H1 (cell line): ENCODE data around the gene ZC3H11A. TPM values are rescaled to one million over a fixed set of nuclear protein-coding genes. Genes with fewer than 3 reads are reported as not detected.

Experiments used
- ATF3 ChIP-seq: IDR thresholded peaks from 2 replicates; pipeline ENCODE4 v1.6.1; 2011; ENCODE audit warnings: low read depth, mild to moderate bottlenecking, low read length; ENCODE audit not compliant: insufficient read depth
- CEBPB ChIP-seq: IDR thresholded peaks from 2 replicates; pipeline ENCODE4 v1.6.1; 2012; ENCODE audit warnings: low read depth, low read length
- EGR1 ChIP-seq: IDR thresholded peaks from 2 replicates; pipeline ENCODE4 v1.6.1; 2011; ENCODE audit warnings: low read depth, low read length, borderline replicate concordance
- KDM4A ChIP-seq: IDR thresholded peaks from one replicate; pipeline ENCODE4 v1.7.1; 2012; ENCODE audit warnings: low read depth, mild to moderate bottlenecking, moderate library complexity, low read length, inconsistent platforms; ENCODE audit not compliant: severe bottlenecking
- KDM5A ChIP-seq: fragments of 200-600 bp; IDR thresholded peaks from 2 replicates; pipeline ENCODE4 v1.7.1; 2012; ENCODE audit warnings: mild to moderate bottlenecking, low read length, inconsistent platforms, mixed read lengths
- POLR2AphosphoS5 ChIP-seq: IDR thresholded peaks from 2 replicates; pipeline ENCODE4 v1.6.1; 2011; ENCODE audit warnings: low read depth, low read length
- SAP30 ChIP-seq: fragments of 300-600 bp; sonication (generic); IDR thresholded peaks from 2 replicates; pipeline ENCODE4 v1.7.1; 2012; ENCODE audit warnings: low read length, moderate library complexity, mild to moderate bottlenecking, inconsistent platforms; ENCODE audit not compliant: insufficient read depth, insufficient replicate concordance
- SRF ChIP-seq: IDR thresholded peaks from 2 replicates; pipeline ENCODE4 v1.6.1; 2011; ENCODE audit warnings: mild to moderate bottlenecking, low read depth, low read length, moderate library complexity
- TCF12 ChIP-seq: IDR thresholded peaks from 2 replicates; pipeline ENCODE4 v1.6.1; 2011; ENCODE audit warnings: low read depth, mild to moderate bottlenecking, low read length
- USF2 ChIP-seq: IDR thresholded peaks from 2 replicates; pipeline ENCODE4 v1.6.1; 2011; ENCODE audit warnings: low read length, improper control_type of control experiment
- ZNF274 ChIP-seq: IDR thresholded peaks from 2 replicates; pipeline ENCODE4 v1.7.0; 2012; ENCODE audit warnings: low read length, borderline replicate concordance; ENCODE audit errors: extremely low read depth
- polyA plus RNA-seq, 7 experiments: library from polyadenylated mRNA; depleted of rRNA in 3 of 7; stranded (reverse) in 5 of 7; unstranded in 2 of 7; fragments of >200 nt in 5 of 7; fragments of 200-250 nt in 2 of 7; gene quantifications; 1 replicate in 5 of 7; 2 replicates in 1 of 7; 4 replicates in 1 of 7; pipeline versions ENCODE4 v1.2.1 to v1.2.3, GENCODE V29; 2011 to 2013; ENCODE audit warnings: missing spikeins in 2 of 7, mixed read lengths in 2 of 7
- total RNA-seq: library from RNA; stranded (reverse); fragmentation: NEBNext Ultra II Directional; extraction: Animal tissue kit (Norgen Biotek cat#: 25700); gene quantifications from 2 replicates; pipeline ENCODE4 v1.2.1, GENCODE V29; 2021
- TF ChIP-seq, protein P1 (sequence below): IDR thresholded peaks from 2 replicates; pipeline ENCODE4 v1.6.1; 2012; ENCODE audit warnings: inconsistent platforms

The ZC3H11A gene
- total and polyA plus RNA-seq, 2 of the 8 experiments (the other 6 are each of a cell fraction or from before 2014, with no cell fraction given) = 37.2 to 105 TPM

- TF ChIP-seq KDM5A = no peak
- TF ChIP-seq ATF3 = no peak
- peak; percentile 48; the same call in 1 of the 2 replicates for TF ChIP-seq POLR2AphosphoS5
- no peak for TF ChIP-seq CEBPB
- no peak for TF ChIP-seq KDM4A
- no peak for TF ChIP-seq TCF12
- TF ChIP-seq SAP30 = no peak
- no peak for TF ChIP-seq SRF
- TF ChIP-seq ZNF274 = no peak
- TF ChIP-seq, protein P1, sequence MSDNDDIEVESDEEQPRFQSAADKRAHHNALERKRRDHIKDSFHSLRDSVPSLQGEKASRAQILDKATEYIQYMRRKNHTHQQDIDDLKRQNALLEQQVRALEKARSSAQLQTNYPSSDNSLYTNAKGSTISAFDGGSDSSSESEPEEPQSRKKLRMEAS = 0 out of 2 replicates have a peak, but pooled peaks have one; percentile 1
- no peak for TF ChIP-seq EGR1
- TF ChIP-seq USF2 = no peak
Measured at GRCh38 chr1:203796236-203796605, 798 bp downstream of the ZC3H11A start (continued).
